Middle frontal gyrus (tissue), 1 donor: ENCODE results near the gene CTDSP1.

Experiments
- DNase-seq: peaks from one replicate; pipeline ENCODE4 v3.0.0-alpha.2; 2015; ENCODE audit warnings: low spot score; ENCODE audit errors: extremely low spot score

The CTDSP1 gene, protein sequence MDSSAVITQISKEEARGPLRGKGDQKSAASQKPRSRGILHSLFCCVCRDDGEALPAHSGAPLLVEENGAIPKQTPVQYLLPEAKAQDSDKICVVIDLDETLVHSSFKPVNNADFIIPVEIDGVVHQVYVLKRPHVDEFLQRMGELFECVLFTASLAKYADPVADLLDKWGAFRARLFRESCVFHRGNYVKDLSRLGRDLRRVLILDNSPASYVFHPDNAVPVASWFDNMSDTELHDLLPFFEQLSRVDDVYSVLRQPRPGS

DNA sequence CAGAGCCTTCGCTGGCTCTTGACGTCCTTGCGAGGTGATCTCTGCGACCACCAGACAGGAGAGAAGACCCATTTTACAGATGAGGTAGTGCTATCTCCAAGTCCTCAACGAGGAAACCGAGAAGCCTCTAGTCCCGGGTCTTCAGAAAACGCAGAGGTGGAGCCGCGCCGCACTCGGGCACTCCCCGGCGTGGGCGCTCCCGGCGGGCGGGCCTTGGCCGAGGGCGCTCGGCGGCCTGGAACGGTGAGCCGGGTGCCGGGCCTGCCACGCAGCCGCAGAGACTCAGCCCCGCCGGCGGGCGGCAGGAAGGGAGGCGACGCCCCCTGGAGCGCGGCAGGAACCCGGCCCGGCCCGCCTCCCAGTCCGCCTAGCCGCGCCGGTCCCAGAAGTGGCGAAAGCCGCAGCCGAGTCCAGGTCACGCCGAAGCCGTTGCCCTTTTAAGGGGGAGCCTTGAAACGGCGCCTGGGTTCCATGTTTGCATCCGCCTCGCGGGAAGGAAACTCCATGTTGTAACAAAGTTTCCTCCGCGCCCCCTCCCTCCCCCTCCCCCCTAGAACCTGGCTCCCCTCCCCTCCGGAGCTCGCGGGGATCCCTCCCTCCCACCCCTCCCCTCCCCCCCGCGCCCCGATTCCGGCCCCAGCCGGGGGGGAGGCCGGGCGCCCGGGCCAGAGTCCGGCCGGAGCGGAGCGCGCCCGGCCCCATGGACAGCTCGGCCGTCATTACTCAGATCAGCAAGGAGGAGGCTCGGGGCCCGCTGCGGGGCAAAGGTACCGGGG lies at the start of gene CTDSP1:
Gene CTDSP1 (plus strand): TSS at position 478 of the 776 bp plus-strand sequence. CDS start 223 bp downstream, at position 701.
- DNase-seq: peak; percentile 88

DNA sequence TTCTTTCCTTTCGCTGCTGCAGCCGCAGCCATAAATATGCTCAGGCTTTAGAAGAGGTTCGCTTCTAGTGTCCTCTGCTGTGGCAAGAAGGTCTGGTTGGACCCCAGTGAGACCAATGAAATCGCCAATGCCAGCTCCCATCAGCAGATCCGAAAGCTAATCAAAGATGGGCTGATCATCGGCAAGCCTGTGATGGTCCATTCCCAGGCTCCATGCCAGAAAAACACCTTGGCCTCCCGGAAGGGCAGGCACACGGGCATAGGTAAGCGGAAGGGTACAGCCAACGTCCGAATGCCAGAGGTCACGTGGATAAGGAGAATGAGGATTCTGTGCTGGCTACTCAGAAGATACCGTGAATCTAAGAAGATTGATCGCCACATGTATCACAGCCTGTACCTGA lies 45.6 kb upstream of the CTDSP1 start:
- no peak for DNase-seq

DNA sequence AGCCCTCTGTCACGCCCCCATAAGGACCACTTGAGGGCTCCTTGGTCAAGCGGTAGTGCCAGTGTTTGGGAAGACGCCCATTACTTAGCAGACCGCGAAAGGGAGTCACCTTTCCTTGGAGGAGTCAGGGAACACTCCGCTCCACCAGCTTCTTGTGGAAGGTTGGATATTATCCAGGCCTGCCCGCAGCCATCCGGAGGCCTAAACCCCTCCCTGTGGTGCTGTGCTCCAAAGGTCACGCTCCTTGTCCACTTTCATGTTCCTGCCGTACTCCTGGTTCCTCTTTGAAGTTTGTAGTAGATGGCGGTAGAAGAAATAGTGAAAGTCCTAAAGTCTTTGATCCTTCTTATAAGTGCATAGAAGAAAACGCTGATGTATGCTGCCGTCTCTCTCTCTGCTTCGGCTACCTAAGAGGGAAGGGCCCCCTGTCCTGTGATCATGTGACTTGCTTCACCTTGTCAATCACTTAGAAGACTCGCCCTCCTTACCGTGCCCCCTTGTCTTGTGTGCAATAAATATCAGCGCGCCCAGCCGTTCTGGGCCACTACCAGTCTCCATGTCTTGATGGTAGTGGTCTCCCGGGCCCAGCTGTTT lies 44.7 kb upstream of the CTDSP1 start:
- DNase-seq: no peak

DNA sequence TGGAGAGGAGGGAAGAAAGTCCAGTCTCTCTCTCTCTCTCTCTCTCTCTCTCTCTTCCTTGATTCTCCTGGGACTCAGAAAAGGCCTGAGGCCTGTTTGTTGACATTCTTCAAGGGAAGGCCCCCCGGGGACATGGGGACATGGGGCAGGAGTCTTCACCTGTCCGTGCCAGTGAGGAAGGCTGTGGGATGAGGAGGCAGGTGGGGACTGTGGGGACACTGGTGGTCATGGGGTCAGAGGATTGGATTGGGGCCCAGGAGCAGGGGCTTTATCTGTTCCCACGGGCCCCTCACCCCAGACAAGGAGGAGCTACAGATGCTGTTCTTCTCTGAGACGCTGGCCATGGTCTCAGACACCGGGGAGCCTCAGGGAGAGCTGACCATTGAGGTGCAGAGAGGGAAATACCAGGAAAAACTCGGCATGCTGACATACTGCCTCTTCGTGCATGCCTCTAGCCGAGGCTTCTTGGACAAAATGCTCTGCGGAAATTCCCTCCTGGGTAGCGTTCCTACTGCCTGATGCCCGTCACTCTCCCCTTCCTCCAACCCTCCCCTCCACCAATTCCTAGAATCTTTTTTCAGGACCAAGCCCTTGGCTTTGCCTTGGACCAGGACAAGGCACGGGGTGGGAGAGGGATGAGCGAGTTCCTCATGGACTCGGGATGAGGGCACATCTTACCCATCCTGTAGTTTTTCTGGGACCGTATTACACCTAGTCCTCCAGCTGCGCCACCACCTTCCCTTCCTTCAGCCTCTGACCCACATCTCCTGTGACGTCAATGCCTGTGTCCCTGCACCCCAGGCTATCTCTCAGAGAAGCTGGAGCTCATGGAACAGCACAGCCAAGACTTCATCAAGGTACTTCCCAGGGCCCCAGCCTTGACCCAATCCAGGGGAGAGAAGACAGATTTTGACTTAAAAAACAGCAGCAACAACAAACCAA lies 42.2 kb upstream of the CTDSP1 start:
- DNase-seq: no peak

DNA sequence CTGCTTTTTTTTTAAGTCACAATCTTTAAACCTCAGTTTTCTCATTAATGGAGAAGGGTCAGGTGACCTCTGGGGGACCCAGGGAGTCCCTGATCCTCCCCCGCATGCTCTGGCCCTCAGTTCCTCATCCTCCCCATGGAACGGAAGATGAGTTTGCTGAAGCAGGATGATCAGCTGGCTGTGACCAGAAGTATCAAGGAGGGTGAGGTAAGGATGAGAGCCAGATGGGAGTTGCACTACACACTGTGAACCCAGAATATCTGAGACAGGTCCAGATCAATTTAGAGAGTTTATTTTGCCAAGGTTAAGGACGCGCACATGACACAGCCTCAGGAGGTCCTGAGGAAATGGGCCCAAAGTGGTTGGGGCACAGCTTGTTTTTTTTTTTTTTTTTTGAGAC lies 39.2 kb upstream of the CTDSP1 start:
- DNase-seq: no peak

DNA sequence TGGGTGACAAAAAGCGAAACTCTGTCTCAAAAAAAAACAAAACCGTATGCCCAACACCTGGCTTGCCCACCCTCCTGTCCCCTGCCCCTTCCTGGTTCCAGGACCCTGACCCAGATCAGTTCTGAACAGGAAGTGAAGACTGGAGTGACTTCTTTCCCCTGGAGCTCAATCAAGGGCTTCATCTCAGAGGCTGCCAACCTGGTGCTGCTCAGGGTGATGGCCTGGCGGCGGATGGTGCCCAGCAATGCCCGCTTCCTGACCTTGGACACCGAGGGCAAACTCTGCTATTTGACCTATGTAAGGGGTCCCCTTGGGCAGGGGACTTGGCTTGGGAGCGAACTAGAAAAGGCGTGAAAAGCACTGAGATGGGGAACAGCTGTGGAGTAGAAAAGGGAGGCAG lies 37.1 kb upstream of the CTDSP1 start:
- DNase-seq: no peak

DNA sequence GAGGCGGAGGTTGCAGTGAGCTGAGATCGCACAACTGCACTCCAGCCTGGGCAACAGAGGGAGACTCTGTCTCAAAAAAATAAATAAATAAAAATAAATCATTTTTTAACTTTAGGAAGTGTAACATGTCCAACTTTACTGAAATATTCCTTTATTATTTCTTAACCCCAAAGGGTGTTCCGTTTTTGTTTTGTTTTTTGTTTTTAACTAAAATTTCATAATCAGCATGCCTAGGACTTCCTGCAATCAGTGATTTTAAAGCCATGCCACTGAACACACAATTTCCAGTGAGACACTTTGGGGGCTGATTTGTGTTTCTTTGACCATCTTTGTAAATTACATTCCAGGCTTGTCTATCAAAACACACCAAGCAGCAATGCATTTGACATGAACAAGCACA lies 35.9 kb upstream of the CTDSP1 start:
- no peak for DNase-seq

DNA sequence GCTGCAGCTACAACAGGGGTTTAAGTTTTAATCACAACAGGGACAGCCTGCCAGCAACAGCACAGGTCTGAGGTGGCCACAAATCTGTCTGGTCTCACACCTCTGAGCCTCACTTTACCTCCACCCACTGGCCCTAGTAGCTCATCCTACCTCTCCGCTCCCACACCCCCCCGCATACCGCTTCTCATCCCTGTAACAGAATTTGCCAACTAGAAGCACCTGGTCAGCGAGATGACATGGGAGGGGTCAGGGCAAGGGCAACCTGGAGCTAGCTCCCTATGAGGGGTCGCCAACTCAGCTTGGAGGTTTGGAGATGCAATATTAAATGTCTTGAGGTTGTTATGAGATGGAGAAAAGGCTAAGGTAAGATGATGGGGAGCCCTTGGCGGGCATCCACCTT lies 35.5 kb upstream of the CTDSP1 start:
- DNase-seq: no peak

DNA sequence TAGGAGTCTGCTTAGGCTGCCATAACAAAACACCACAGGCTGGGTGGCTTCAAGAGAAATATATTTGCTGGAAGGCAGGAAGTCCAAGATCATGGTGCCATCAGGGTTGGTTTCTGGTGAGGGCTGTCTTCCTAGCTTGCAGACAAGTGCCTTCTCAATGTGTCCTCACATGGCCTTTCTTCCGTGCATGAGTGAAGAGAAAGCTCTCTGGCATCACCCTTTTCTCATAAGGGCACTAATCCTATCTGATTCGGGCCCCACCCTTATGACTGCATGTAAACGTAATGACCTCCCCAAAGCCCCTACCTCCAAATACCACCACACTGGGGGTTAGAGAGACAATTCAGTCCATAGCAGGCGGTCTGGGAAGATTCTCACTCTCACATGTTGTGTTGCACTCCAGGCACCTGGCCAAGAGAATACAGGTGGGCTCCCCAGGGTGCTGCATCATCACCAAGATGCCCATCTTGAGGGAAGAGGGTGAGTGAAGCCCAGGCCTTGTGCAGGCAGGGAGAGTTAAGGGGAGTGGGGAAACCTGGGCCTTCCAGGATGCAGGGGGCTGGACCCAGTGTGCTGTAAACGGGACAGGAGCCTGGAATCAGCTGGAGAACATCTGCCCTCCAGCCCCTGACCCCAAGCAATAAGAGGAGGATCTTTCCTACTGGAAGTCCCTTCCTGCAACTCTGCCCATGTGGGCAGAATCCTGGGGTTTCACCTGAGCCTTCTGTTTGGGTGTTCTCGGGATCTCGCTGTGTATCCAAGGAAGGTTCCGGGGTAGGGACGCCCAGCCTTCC lies 32.9 kb upstream of the CTDSP1 start:
- no peak for DNase-seq

DNA sequence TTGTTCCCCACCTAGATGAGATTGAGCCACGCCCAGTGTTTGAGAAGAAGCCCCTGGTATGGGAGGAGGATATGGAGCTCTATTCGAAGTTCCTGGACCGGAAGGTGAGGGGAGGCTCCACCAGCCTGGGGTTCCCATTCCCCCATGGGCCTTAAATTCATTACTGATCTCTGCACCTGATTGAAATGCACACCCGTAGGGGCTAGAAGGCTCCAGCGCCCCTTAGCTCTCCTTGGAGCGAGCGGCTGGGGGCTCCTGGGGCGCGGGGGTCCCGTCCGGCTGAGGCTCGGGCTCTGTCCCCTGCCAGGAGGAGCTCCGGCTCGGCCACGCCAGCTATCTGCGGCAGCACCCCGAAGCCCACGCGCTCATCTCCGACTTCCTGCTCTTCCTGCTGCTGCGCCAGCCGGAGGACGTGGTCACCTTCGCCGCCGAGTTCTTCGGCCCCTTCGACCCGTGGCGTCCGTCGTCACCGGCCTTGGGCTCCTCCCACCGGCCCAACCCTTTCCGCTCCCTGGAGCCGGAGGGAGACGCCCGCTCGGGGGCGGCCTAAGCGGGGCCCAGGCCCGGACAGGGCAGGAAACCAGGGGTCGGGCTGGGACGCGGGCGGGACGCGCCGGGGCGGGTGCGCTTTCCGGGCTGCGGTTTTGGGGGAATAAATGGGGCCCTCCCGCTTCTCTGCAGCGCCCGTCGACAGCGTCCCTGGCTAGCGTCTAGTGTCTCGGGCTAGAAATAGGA lies 32.1 kb upstream of the CTDSP1 start:
- DNase-seq: peak; percentile 42

DNA sequence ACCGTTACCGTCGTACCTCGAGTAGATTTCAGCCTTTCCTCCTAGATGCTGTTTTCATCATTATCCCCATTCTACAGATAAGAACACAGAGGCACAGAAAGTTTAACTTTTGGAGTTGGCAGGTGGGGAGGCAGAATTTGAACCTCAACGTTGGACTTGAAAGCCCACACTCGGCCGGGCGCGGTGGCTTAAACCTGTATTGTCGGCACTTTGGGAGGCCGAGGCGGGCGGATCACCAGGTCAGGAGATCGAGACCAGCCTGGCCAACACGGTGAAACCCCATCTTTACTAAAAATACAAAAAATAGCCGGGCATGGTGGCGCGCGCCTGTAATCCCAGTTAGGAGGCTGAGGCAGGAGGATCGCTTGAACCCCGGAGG lies 31.5 kb upstream of the CTDSP1 start:
- DNase-seq: no peak

DNA sequence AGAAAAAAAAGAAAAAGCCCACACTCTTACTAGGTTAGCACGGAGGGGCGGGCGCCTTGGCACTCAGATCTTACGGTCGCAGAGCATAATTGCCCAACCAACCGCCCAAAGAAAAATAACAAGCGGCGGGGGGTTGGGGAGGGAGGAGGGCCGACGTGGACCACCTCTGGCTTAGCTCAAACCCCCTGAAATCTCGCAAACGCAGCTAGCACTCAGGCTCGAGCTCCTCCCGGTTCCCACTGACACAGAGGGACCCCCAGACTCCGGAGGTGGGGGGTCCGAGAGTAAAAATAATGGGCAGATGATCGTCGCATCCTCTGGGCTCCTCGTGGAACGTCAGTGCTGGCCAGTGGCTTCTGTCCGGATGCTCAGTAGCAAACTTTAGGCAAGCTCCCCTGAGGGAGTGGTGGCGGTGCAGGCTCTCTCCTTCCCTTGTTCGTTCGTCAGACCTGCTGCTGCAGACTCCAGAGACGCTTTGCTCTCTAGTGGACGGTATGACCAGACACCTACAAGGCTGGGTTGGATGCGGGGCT lies 31.0 kb upstream of the CTDSP1 start:
- no peak for DNase-seq

DNA sequence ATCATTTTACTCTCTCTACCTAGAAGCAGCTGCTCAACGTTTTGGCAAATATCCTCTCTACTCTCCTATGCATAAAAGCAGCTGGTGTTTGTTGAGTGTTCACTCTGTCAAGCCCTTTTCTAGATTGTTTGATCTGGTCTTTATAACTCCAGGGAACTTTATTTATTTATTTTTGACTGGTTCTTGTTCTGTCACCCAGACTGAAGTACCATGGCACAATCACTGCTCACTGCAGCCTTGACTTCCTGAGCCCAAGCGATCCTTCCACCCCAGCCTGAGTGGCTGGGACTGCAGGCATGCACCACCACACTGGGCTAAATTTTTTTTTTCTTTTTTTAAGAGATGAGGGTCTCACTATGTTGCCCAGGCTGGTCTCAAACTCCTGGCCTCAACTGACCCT lies 30.3 kb upstream of the CTDSP1 start:
- no peak for DNase-seq

DNA sequence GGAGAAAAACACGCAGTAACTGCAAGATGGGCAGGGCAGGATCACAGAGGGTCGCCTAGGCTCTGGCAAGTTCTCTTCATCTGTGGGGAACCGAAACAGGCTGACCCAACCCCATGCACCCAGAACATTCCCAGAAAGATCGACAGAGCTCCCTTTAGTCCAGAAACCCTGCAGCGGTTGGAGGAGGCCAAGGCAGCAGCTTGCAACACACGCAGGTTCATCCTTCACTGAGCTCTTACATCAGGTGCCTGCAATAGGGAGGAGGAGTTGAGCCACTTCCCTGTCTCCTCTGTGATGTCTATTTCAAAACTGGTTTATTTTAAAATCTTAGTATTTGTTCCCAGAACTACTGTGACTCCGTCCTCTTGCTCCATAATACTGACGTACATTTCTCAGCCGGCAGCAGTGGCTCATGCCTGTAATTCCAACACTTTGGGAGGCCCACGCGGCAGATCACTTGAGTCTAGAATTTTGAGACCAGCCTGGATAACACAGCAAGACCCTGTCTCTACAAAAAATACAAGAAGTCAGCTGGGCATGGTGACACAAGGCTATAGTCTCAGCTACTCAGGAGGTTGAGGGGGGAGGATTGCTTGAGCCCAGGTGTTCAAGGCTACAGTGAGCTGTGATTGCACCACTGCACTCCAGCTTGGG lies 29.1 kb upstream of the CTDSP1 start:
- peak; percentile 17 for DNase-seq

DNA sequence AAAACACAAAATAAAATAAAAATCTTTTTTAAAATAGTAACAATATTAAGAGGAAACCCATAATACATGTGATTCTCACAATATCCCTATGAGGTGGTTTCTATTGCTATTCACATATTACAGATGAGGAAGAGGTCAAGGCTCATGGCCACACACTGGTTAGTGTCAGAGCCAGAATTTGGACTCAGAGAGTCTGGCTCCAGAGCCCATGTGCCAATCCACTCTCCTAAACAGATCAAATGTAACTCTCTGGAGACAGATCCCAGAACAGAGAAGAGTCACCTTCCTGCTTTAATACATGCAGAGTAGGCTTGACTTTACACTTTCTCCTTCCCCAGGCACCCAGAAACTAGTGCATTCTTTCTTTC lies 27.7 kb upstream of the CTDSP1 start:
- DNase-seq: no peak

DNA sequence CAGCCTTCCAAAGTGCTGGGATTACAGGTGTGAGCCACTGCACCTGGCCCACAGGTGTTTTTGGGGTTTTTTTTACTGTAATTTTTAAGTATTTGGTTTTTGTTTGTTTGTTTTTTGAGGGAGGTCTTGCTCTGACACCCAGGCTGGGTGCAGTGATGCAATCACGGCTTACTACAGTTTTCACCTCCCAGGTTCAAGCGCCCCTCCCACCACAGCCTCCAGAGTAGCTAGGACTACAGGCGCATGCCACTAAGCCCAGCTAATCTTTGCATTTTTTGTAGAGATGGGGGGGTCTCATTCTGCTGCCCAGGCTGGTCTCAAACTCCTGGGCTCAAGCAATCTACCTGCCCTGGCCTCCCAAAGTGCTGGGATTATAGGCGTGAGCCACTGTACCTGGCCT lies 24.9 kb upstream of the CTDSP1 start:
- no peak for DNase-seq

DNA sequence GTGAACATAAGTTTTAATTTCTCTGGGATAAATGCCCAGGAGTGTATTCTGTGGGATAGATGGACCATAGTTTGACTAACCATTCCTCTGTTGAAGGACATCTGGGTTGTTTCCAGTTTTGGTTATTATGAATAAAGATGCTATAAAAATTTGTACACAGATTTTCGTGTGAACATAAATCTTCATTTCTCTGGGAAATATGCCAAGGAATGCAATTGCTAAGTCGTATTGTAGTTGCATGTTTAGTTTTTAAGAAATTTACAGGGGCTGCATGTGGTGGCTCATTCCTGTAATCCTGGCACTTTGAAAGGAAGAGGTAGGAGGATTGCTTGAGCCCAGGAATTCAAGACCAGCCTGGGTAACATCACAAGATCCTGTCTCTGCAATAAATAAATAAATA lies 24.5 kb upstream of the CTDSP1 start:
- DNase-seq: no peak

DNA sequence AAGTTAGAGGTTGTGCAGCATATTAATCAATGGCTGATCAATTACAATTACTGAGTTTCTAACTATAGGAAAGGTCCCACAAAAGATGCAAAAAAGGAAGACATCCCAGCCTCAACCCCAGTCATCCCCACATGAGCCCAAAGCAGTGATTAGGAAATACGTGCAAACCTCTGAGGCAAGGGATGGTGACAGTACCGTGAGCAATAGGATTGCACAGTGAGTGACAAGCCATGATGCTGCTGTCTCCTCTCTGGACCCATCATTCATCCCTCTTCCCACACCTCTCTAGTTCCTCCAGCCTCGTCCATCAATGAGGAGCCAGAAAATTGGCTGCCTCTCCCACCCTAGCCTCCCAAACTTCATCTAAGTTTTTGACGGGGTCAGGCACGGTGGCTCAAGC lies 21.6 kb upstream of the CTDSP1 start:
- no peak for DNase-seq

DNA sequence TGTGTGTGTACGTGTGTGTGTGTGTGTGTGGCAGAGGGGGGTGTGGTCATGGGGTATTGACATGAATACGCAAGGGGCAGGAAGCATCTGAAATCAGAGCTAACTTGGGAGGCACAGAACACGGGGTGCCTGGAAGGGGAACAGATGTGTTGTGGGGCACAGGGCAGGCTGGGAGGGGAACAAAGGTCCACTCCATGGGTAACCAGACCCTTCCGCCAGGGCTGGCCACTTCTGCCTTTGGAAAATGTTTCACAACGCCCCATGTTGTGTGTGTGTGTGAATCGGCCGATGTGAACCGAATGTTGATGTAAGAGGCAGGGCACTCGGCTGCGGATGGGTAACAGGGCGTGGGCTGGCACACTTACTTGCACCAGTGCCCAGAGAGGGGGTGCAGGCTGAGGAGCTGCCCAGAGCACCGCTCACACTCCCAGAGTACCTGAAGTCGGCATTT lies 17.7 kb upstream of the CTDSP1 start, which contains the start of gene SLC11A1:
Gene SLC11A1 (plus strand): TSS at position 358 of the 451 bp plus-strand sequence. CDS start 96 bp downstream, outside the sequence.
- no peak for DNase-seq
